Esophagus muscularis mucosa (tissue), 3 donors: ENCODE data around the gene GABRB3.

Source experiments
- POLR2A ChIP-seq: fragments of 450-650 bp; IDR thresholded peaks from one replicate; pipeline ENCODE4 v1.6.1; 2017; ENCODE audit warnings: antibody characterized with exemption, moderate library complexity, mild to moderate bottlenecking, low read depth
- POLR2AphosphoS5 ChIP-seq, 2 donors: sonication (generic); formaldehyde crosslinking; IDR thresholded peaks; one replicate each; pipeline ENCODE4 v1.6.1; 2017; ENCODE audit warnings: antibody characterized with exemption in 2 of 2
- TF ChIP-seq, protein P1 (sequence below), 3 experiments: fragments of 200-600 bp in 2 of 3; fragments of 450-650 bp in 1 of 3; sonication (generic) in 2 of 3; IDR thresholded peaks; one replicate each; pipeline ENCODE4 v1.5.1; 2017 to 2019; ENCODE audit warnings: antibody characterized with exemption in 3 of 3, mild to moderate bottlenecking in 2 of 3, moderate library complexity in 1 of 3

DNA sequence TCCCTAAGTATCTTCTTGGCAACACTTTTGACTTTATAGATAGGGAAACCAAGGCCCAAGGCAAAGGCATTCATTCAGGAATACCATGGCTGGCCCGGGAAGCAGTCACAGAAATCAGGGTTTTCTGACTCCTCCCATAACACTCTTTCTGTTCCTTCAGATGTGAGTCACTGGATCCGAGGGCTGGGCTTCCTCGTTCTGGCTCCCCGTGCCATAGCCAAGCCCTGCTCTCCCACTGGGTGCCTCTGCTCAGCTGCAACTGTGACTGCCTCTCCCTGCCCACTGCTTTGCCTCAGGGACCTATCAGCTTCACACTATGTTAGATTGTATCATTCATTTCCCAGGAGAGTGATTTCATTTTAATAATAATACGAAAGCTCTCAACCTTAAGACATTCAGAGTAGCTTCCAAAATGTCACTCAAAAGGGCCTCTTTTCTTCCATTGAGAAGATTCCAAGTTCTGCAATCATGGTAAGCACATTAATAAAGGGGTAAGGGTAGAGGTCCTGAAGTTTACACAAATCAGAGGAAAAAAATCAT is 50.2 kb downstream of the GABRB3 start:
- TF ChIP-seq, protein P1, sequence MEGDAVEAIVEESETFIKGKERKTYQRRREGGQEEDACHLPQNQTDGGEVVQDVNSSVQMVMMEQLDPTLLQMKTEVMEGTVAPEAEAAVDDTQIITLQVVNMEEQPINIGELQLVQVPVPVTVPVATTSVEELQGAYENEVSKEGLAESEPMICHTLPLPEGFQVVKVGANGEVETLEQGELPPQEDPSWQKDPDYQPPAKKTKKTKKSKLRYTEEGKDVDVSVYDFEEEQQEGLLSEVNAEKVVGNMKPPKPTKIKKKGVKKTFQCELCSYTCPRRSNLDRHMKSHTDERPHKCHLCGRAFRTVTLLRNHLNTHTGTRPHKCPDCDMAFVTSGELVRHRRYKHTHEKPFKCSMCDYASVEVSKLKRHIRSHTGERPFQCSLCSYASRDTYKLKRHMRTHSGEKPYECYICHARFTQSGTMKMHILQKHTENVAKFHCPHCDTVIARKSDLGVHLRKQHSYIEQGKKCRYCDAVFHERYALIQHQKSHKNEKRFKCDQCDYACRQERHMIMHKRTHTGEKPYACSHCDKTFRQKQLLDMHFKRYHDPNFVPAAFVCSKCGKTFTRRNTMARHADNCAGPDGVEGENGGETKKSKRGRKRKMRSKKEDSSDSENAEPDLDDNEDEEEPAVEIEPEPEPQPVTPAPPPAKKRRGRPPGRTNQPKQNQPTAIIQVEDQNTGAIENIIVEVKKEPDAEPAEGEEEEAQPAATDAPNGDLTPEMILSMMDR (IDR thresholded peaks at IDR 0.05), result no peak
- TF ChIP-seq POLR2A (no peak), POLR2AphosphoS5 (IDR thresholded peaks at IDR 0.05) (no peak)
